Bronchial epithelial cell (primary cell): ENCODE data around the gene CAMK2D. TPM values are rescaled to one million over a fixed set of nuclear protein-coding genes. Genes with fewer than 3 reads are reported as not detected.

Experiments
- DNase-seq: peaks from one replicate; pipeline ENCODE4 v3.0.0-alpha.2; 2010; ENCODE audit warnings: low read depth
- FAIRE-seq: peaks from 2 replicates; lab custom pipeline; 2011; peaks lifted over from hg19 to GRCh38; lab: Jason Lieb, UNC
- H3K27me3 ChIP-seq: 2 replicates; pipeline ENCODE4 v1.5.1; 2011; ENCODE audit warnings: low read length; ENCODE audit not compliant: control insufficient read depth, insufficient read depth
- H3K36me3 ChIP-seq: 2 replicates; pipeline ENCODE4 v1.5.1; 2011; ENCODE audit warnings: low read length; ENCODE audit not compliant: control insufficient read depth, insufficient read depth
- H3K4me3 ChIP-seq: 2 replicates; pipeline ENCODE4 v1.5.1; 2011; ENCODE audit warnings: mild to moderate bottlenecking, low read depth, low read length, control low read depth
- CTCF ChIP-seq: IDR thresholded peaks from 2 replicates; pipeline ENCODE4 v1.5.1; 2011; ENCODE audit warnings: mild to moderate bottlenecking, moderate library complexity, low read length, control low read depth, inconsistent platforms; ENCODE audit not compliant: insufficient read depth, severe bottlenecking
- total RNA-seq: library from RNA; depleted of rRNA; stranded (reverse); fragments of >200 nt; gene quantifications from 2 replicates; pipeline ENCODE4 v1.2.1, GENCODE V29; 2014

The CAMK2D gene
- total RNA-seq, 1 donor from 2014 or later, result 50.8 TPM

- DNase-seq (no peak), FAIRE-seq (no peak)
- H3K4me3 ChIP-seq, result no peak overlapping the region
- no peaks in the 10 kb centered on the region for H3K36me3 ChIP-seq
- no peak for TF ChIP-seq CTCF
- no peaks in the 10 kb centered on the region for H3K27me3 ChIP-seq
Observed at GRCh38 chr4:113643505-113643904, 118.0 kb downstream of the CAMK2D start.

- no peak for TF ChIP-seq CTCF
- Histone ChIP-seq H3K27me3 (no peaks in the 10 kb centered on the region), H3K4me3 (no peak overlapping the region), H3K36me3 (no peaks in the 10 kb centered on the region)
- FAIRE-seq (no peak), DNase-seq (no peak)
Observed at GRCh38 chr4:113641025-113641431, 120.5 kb downstream of the CAMK2D start.

- no peak for DNase-seq
- TF ChIP-seq CTCF, result no peak
- Histone ChIP-seq H3K36me3 (no peaks in the 10 kb centered on the region), H3K27me3 (no peaks in the 10 kb centered on the region), H3K4me3 (no peak overlapping the region)
- no peak for FAIRE-seq
Observed at GRCh38 chr4:113639326-113639725, 122.2 kb downstream of the CAMK2D start.

- no peaks in the 10 kb centered on the region for H3K36me3 ChIP-seq
- DNase-seq, result no peak
- TF ChIP-seq CTCF, result no peak
- FAIRE-seq, result no peak
- no peak overlapping the region for H3K4me3 ChIP-seq
- H3K27me3 ChIP-seq, result no peaks in the 10 kb centered on the region
Observed at GRCh38 chr4:113638562-113638832, 123.0 kb downstream of the CAMK2D start.

GRCh38 chr4:113637823-113638561 lies 123.5 kb downstream of the CAMK2D start:
- no peak for TF ChIP-seq CTCF
- FAIRE-seq (no peak), DNase-seq (no peak)
- H3K36me3 ChIP-seq, result no peaks in the 10 kb centered on the region
- H3K27me3 ChIP-seq, result no peaks in the 10 kb centered on the region
- H3K4me3 ChIP-seq, result no peak overlapping the region

GRCh38 chr4:113637363-113637762 lies 124.2 kb downstream of the CAMK2D start:
- no peaks in the 10 kb centered on the region for H3K27me3 ChIP-seq
- DNase-seq, result no peak
- TF ChIP-seq CTCF, result no peak
- no peak overlapping the region for H3K4me3 ChIP-seq
- H3K36me3 ChIP-seq, result no peaks in the 10 kb centered on the region
- FAIRE-seq, result no peak
